MM.1S (cell line): ENCODE data around the gene ADCY2.

ENCODE experiments used
- DNase-seq: peaks from one replicate; pipeline ENCODE4 v3.0.0-alpha.2; 2015
- H2AFZ ChIP-seq: fragments of 300-600 bp; sonication (generic); 2 replicates; pipeline ENCODE4 v1.6.0; 2016; ENCODE audit warnings: antibody characterized with exemption, low read length
- H3F3A ChIP-seq: fragments of 300-600 bp; sonication (generic); 2 replicates; pipeline ENCODE4 v1.6.1; 2016; ENCODE audit warnings: mild to moderate bottlenecking, antibody characterized with exemption, low read length, moderate library complexity, mixed read lengths; ENCODE audit not compliant: insufficient read depth
- H3K27ac ChIP-seq: fragments of 300-600 bp; sonication (generic); 2 replicates; pipeline ENCODE4 v1.5.1; 2016; ENCODE audit warnings: mild to moderate bottlenecking, low read length
- H3K27me3 ChIP-seq: fragments of 300-600 bp; sonication (generic); replicated peaks from 2 replicates; pipeline ENCODE4 v1.6.0; 2016; ENCODE audit warnings: low read length; ENCODE audit not compliant: insufficient read depth
- H3K36me3 ChIP-seq: fragments of 300-600 bp; sonication (generic); replicated peaks from 2 replicates; pipeline ENCODE4 v1.6.1; 2016; ENCODE audit warnings: mild to moderate bottlenecking, low read length, mixed read lengths; ENCODE audit not compliant: insufficient read depth
- H3K4me1 ChIP-seq: fragments of 300-600 bp; sonication (generic); 2 replicates; pipeline ENCODE4 v1.6.1; 2016; ENCODE audit warnings: low read length, mixed read lengths
- H3K4me2 ChIP-seq: fragments of 300-600 bp; sonication (generic); 2 replicates; pipeline ENCODE4 v1.6.0; 2016; ENCODE audit warnings: low read depth, low read length
- H3K4me3 ChIP-seq: fragments of 300-600 bp; sonication (generic); 2 replicates; pipeline ENCODE4 v1.5.1; 2016; ENCODE audit warnings: low read length, mixed read lengths
- H3K79me2 ChIP-seq: fragments of 300-600 bp; sonication (generic); 2 replicates; pipeline ENCODE4 v1.6.1; 2016; ENCODE audit warnings: mixed run types, low read length, mixed read lengths
- H3K9ac ChIP-seq: fragments of 300-600 bp; sonication (generic); 2 replicates; pipeline ENCODE4 v1.6.1; 2016; ENCODE audit warnings: low read length, mixed read lengths
- H3K9me2 ChIP-seq: fragments of 300-600 bp; sonication (generic); replicated peaks from 2 replicates; pipeline ENCODE4 v1.6.1; 2016; ENCODE audit warnings: mild to moderate bottlenecking, low read length, mixed read lengths; ENCODE audit not compliant: insufficient read depth
- H3K9me3 ChIP-seq: fragments of 300-600 bp; sonication (generic); replicated peaks from 2 replicates; pipeline ENCODE4 v1.6.1; 2016; ENCODE audit warnings: mild to moderate bottlenecking, low read length, mixed read lengths; ENCODE audit not compliant: insufficient read depth
- H4K20me1 ChIP-seq: fragments of 300-600 bp; sonication (generic); 2 replicates; pipeline ENCODE4 v1.6.1; 2016; ENCODE audit warnings: mild to moderate bottlenecking, low read length, moderate library complexity, mixed read lengths; ENCODE audit not compliant: insufficient read depth
- EZH2 ChIP-seq: fragments of 300-600 bp; sonication (generic); optimal IDR thresholded peaks from 2 replicates; pipeline ENCODE3; 2017; ENCODE audit warnings: low read depth, mild to moderate bottlenecking, antibody characterized with exemption, low read length, mixed read lengths
- EZH2phosphoT487 ChIP-seq: fragments of 300-600 bp; sonication (generic); IDR thresholded peaks from 2 replicates; pipeline ENCODE4 v1.6.1; 2018; ENCODE audit warnings: antibody characterized with exemption, low read length
- TF ChIP-seq, protein P1 (sequence below): fragments of 300-600 bp; sonication (generic); IDR thresholded peaks from 2 replicates; pipeline ENCODE4 v1.5.1; 2016; ENCODE audit warnings: antibody characterized with exemption, low read length, mixed read lengths

The ADCY2 gene

DNA sequence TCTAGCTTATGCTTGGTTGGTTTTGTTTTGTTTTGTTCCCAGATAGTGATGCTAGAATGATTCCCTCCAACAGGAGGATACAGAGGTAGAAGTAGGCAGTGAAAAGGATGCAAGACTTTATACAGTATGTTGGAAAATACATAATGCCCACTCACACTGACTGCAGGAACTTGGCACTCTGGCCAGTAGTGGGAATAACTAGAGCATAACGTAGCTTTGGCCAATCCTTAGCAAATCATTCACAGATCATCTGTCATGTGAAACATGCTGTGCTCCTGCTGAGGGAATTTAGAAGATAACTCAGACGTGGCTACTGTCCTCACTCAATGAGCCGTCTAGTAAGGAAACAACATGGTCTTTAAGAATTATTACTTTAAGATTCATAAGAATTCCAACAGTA lies 441.5 kb downstream of the ADCY2 start:
- Histone ChIP-seq H3K27ac (no peak overlapping the region), H3K9ac (no peak overlapping the region), H2AFZ (no peak overlapping the region), H3K79me2 (no peaks in the 10 kb centered on the region), H3K4me1 (no peaks in the 10 kb centered on the region), H3F3A (no peaks in the 10 kb centered on the region), H4K20me1 (no peaks in the 10 kb centered on the region), H3K9me3 (no peaks in the 10 kb centered on the region), H3K4me2 (no peak overlapping the region), H3K27me3 (no peaks in the 10 kb centered on the region), H3K4me3 (no peak overlapping the region), H3K9me2 (no peaks in the 10 kb centered on the region), H3K36me3 (no peaks in the 10 kb centered on the region)
- no peak for DNase-seq
- no peak for TF ChIP-seq EZH2phosphoT487
- TF ChIP-seq, protein P1, sequence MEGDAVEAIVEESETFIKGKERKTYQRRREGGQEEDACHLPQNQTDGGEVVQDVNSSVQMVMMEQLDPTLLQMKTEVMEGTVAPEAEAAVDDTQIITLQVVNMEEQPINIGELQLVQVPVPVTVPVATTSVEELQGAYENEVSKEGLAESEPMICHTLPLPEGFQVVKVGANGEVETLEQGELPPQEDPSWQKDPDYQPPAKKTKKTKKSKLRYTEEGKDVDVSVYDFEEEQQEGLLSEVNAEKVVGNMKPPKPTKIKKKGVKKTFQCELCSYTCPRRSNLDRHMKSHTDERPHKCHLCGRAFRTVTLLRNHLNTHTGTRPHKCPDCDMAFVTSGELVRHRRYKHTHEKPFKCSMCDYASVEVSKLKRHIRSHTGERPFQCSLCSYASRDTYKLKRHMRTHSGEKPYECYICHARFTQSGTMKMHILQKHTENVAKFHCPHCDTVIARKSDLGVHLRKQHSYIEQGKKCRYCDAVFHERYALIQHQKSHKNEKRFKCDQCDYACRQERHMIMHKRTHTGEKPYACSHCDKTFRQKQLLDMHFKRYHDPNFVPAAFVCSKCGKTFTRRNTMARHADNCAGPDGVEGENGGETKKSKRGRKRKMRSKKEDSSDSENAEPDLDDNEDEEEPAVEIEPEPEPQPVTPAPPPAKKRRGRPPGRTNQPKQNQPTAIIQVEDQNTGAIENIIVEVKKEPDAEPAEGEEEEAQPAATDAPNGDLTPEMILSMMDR, result no peak
- no peak for TF ChIP-seq EZH2

DNA sequence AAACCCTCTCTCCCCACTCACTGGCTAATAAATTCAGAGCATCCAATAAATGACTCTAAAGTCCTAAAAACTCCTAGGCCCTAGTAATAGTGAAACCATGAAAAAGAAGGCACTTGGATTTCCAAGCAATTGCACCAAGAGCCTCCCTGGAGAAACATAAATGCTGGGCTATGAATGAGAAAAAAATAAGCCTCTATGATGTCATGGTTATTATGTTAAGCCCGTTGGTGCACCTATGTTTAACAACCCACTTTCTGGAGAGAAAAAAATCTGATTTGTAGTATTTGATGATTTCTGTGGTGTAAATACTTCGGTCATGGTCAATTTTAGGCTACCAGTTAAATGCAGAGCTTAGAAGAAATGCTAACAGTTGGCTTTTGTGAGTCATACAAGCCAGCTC lies 446.6 kb downstream of the ADCY2 start:
- H2AFZ ChIP-seq, result no peak overlapping the region
- no peaks in the 10 kb centered on the region for H3K9me3 ChIP-seq
- no peak for DNase-seq
- no peak overlapping the region for H3K27ac ChIP-seq
- no peaks in the 10 kb centered on the region for H3K9me2 ChIP-seq
- TF ChIP-seq, protein P1, result no peak
- TF ChIP-seq EZH2 (no peak), EZH2phosphoT487 (no peak)
- H3K4me2 ChIP-seq, result no peak overlapping the region
- H3K4me1 ChIP-seq, result no peaks in the 10 kb centered on the region
- no peaks in the 10 kb centered on the region for H3K79me2 ChIP-seq
- H3K9ac ChIP-seq, result no peak overlapping the region
- H4K20me1 ChIP-seq, result no peaks in the 10 kb centered on the region
- no peaks in the 10 kb centered on the region for H3F3A ChIP-seq
- H3K27me3 ChIP-seq, result no peaks in the 10 kb centered on the region
- no peak overlapping the region for H3K4me3 ChIP-seq
- no peaks in the 10 kb centered on the region for H3K36me3 ChIP-seq

DNA sequence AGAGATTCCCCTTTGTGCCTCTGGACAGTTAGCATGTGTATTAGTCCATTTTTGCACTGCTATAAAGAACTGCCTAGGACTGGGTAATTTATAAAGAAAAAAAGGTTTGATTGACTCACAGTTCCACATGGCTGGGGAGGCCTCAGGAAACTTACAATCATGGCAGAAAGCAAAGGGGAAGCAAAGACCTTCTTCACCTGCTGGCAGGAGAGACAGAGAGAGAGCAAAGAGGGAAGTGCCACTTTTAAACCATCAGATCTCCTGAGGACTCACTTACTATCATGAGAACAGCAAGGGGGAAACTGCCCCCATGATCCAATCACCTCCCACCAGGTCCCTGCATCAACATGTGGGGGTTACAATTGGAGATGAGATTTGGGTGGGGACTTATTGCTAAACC lies 449.0 kb downstream of the ADCY2 start:
- H3K79me2 ChIP-seq, result no peaks in the 10 kb centered on the region
- no peaks in the 10 kb centered on the region for H3K27me3 ChIP-seq
- H4K20me1 ChIP-seq, result no peaks in the 10 kb centered on the region
- no peak overlapping the region for H3K4me3 ChIP-seq
- H3K4me1 ChIP-seq, result no peaks in the 10 kb centered on the region
- H3K27ac ChIP-seq, result no peak overlapping the region
- H2AFZ ChIP-seq, result no peak overlapping the region
- no peak overlapping the region for H3K4me2 ChIP-seq
- no peaks in the 10 kb centered on the region for H3K9me3 ChIP-seq
- TF ChIP-seq EZH2 (no peak), EZH2phosphoT487 (no peak)
- TF ChIP-seq, protein P1, result no peak
- no peak for DNase-seq
- no peak overlapping the region for H3K9ac ChIP-seq
- no peaks in the 10 kb centered on the region for H3K9me2 ChIP-seq
- H3F3A ChIP-seq, result no peaks in the 10 kb centered on the region
- H3K36me3 ChIP-seq, result no peaks in the 10 kb centered on the region
